Fibroblast of lung (primary cell): ENCODE measurements around the gene TMEM270. TPM values are rescaled to one million over a fixed set of nuclear protein-coding genes. Genes with fewer than 3 reads are reported as not detected.
"Not testable (repeated sequence)": the region's sequence is repeated elsewhere in the genome, so short reads cannot be mapped to it uniquely, and the experiment has no call there.

Source experiments
- DNase-seq, 2 donors: peaks; one replicate each; pipeline versions ENCODE4 v3.0.0 to v3.0.0-alpha.2; 2010; ENCODE audit warnings: low read depth in 2 of 2
- H2AFZ ChIP-seq: 2 replicates; pipeline ENCODE4 v1.5.1; 2012; ENCODE audit warnings: low read length, control low read depth, inconsistent platforms
- H3K27ac ChIP-seq: 2 replicates; pipeline ENCODE4 v1.5.1; 2011; ENCODE audit warnings: low read length, control low read depth; ENCODE audit not compliant: insufficient read depth
- H3K27me3 ChIP-seq: 2 replicates; pipeline ENCODE4 v1.5.1; 2011; ENCODE audit warnings: mild to moderate bottlenecking, low read length; ENCODE audit not compliant: control insufficient read depth, insufficient read depth
- H3K36me3 ChIP-seq: 2 replicates; pipeline ENCODE4 v1.5.1; 2011; ENCODE audit warnings: low read length; ENCODE audit not compliant: control insufficient read depth, insufficient read depth
- H3K4me1 ChIP-seq: 2 replicates; pipeline ENCODE4 v1.5.1; 2011; ENCODE audit warnings: low read length; ENCODE audit not compliant: control insufficient read depth, insufficient read depth; ENCODE audit errors: extremely low read depth
- H3K4me2 ChIP-seq: 2 replicates; pipeline ENCODE4 v1.5.1; 2011; ENCODE audit warnings: low read length, control low read depth; ENCODE audit not compliant: insufficient read depth; ENCODE audit errors: extremely low read depth
- H3K4me3 ChIP-seq, 4 experiments: fragments of 200-600 bp in 1 of 4; sonication (generic) in 1 of 4; replicated peaks in 1 of 4; 2 replicates each; pipeline ENCODE4 v1.5.1; 2011 to 2016; ENCODE audit warnings: low read length in 4 of 4, low read depth in 3 of 4, mild to moderate bottlenecking in 3 of 4, control low read depth in 2 of 4, inconsistent platforms in 1 of 4, mixed read lengths in 1 of 4; ENCODE audit not compliant: insufficient read depth in 1 of 4; ENCODE audit errors: control extremely low read depth in 1 of 4
- H3K79me2 ChIP-seq: 2 replicates; pipeline ENCODE4 v1.5.1; 2012; ENCODE audit warnings: mild to moderate bottlenecking, low read length, inconsistent platforms; ENCODE audit not compliant: control insufficient read depth, insufficient read depth
- H3K9ac ChIP-seq: 2 replicates; pipeline ENCODE4 v1.5.1; 2011; ENCODE audit warnings: mild to moderate bottlenecking, low read length, control low read depth; ENCODE audit not compliant: insufficient read depth
- H3K9me3 ChIP-seq: 2 replicates; pipeline ENCODE4 v1.5.1; 2012; ENCODE audit warnings: low read depth, low read length; ENCODE audit not compliant: control insufficient read depth, insufficient read depth
- H4K20me1 ChIP-seq: 2 replicates; pipeline ENCODE4 v1.5.1; 2011; ENCODE audit warnings: low read length; ENCODE audit not compliant: control insufficient read depth, insufficient read depth; ENCODE audit errors: extremely low read depth
- CTCF ChIP-seq, 2 donors: IDR thresholded peaks in 1 of 2; conservative IDR thresholded peaks in 1 of 2; 1 replicate in 1 of 2; 2 replicates in 1 of 2; pipeline ENCODE4 v1.5.1; 2011 to 2012; ENCODE audit warnings: low read length in 2 of 2, control low read depth in 1 of 2, inconsistent platforms in 1 of 2, low read depth in 1 of 2, mild to moderate bottlenecking in 1 of 2
- EZH2 ChIP-seq: IDR thresholded peaks from 2 replicates; pipeline ENCODE4 v1.5.1; 2012; ENCODE audit warnings: low read length, control low read depth, mild to moderate bottlenecking; ENCODE audit errors: missing control alignments
- polyA plus RNA-seq, 2 donors: library from polyadenylated mRNA; depleted of rRNA in 1 of 2; stranded (reverse) in 1 of 2; unstranded in 1 of 2; fragments of >200 nt; gene quantifications; 2 replicates each; pipeline ENCODE4 v1.2.1, GENCODE V29; 2011 to 2012; ENCODE audit warnings: missing spikeins in 1 of 2
- total RNA-seq: library from RNA; depleted of rRNA; stranded (reverse); fragments of >200 nt; gene quantifications from 2 replicates; pipeline ENCODE4 v1.2.1, GENCODE V29; 2014

The TMEM270 gene
- total and polyA plus RNA-seq, 2 donors (not counting 1 experiment from before 2014, with no cell fraction given), result not detected

GRCh38 chr7:73844131-73844547 is 16.8 kb upstream of the TMEM270 start:
- no peak overlapping the region for H3K27ac ChIP-seq
- no peak overlapping the region for H3K4me3 ChIP-seq
- H3K36me3 ChIP-seq, result no peaks in the 10 kb centered on the region
- H3K4me2 ChIP-seq, result no peak overlapping the region
- peaks cover 8% of the 10 kb centered on the region for H3K4me1 ChIP-seq
- no peaks in the 10 kb centered on the region for H3K79me2 ChIP-seq
- H2AFZ ChIP-seq, result no peak overlapping the region
- H3K9ac ChIP-seq, result no peak overlapping the region
- H3K27me3 ChIP-seq, result no peaks in the 10 kb centered on the region
- H3K9me3 ChIP-seq, result no peaks in the 10 kb centered on the region
- TF ChIP-seq CTCF (conservative IDR thresholded peaks at IDR 0.05 in 1 of 2, IDR thresholded peaks at IDR 0.05 in 1 of 2; ENCODE audit: low read depth in 1 of 2, low read length in 2 of 2) (no peak), EZH2 (no peak)
- no peaks in the 10 kb centered on the region for H4K20me1 ChIP-seq
- no peak for DNase-seq

GRCh38 chr7:73844848-73845460 is 16.0 kb upstream of the TMEM270 start:
- H3K4me3 ChIP-seq, result no peak overlapping the region
- TF ChIP-seq CTCF (conservative IDR thresholded peaks at IDR 0.05 in 1 of 2, IDR thresholded peaks at IDR 0.05 in 1 of 2; ENCODE audit: low read depth in 1 of 2, low read length in 2 of 2), result no peak
- TF ChIP-seq EZH2, result no peak
- peak overlapping the region; percentile 23 for H3K4me2 ChIP-seq
- no peaks in the 10 kb centered on the region for H3K36me3 ChIP-seq
- H4K20me1 ChIP-seq, result no peaks in the 10 kb centered on the region
- no peaks in the 10 kb centered on the region for H3K79me2 ChIP-seq
- H3K9ac ChIP-seq, result no peak overlapping the region
- H3K27ac ChIP-seq, result no peak overlapping the region
- no peak overlapping the region for H2AFZ ChIP-seq
- peaks cover 11% of the 10 kb centered on the region for H3K4me1 ChIP-seq
- DNase-seq, result peak; percentile 31 to 62
- H3K9me3 ChIP-seq, result no peaks in the 10 kb centered on the region
- H3K27me3 ChIP-seq, result no peaks in the 10 kb centered on the region

GRCh38 chr7:73845701-73846195 is 15.2 kb upstream of the TMEM270 start:
- not testable (repeated sequence) for H2AFZ ChIP-seq, H3K79me2 ChIP-seq, H3K36me3 ChIP-seq, H3K9ac ChIP-seq, H3K4me2 ChIP-seq, DNase-seq, H3K9me3 ChIP-seq, H4K20me1 ChIP-seq, H3K4me3 ChIP-seq, H3K27me3 ChIP-seq, H3K27ac ChIP-seq
- H3K4me1 ChIP-seq, result peaks cover 14% of the 10 kb centered on the region
